Astrocyte (in vitro differentiated cells and primary cell): ENCODE measurements around the gene RELN. TPM values are rescaled to one million over a fixed set of nuclear protein-coding genes. Genes with fewer than 3 reads are reported as not detected.

Experiments used
- DNase-seq: peaks from one replicate; pipeline ENCODE4 v3.0.0-alpha.2; 2010; ENCODE audit warnings: low read depth
- FAIRE-seq: peaks from 2 replicates; lab custom pipeline; 2011; peaks lifted over from hg19 to GRCh38; lab: Jason Lieb, UNC
- H2AFZ ChIP-seq: 2 replicates; pipeline ENCODE4 v1.6.0; 2012; ENCODE audit warnings: low read depth, low read length, inconsistent platforms
- H3K27ac ChIP-seq: 2 replicates; pipeline ENCODE4 v1.5.1; 2011; ENCODE audit warnings: low read depth, low read length, inconsistent platforms
- H3K27me3 ChIP-seq: 2 replicates; pipeline ENCODE4 v1.6.0; 2011; ENCODE audit warnings: low read length, inconsistent platforms; ENCODE audit not compliant: insufficient read depth
- H3K36me3 ChIP-seq: 2 replicates; pipeline ENCODE4 v1.5.1; 2011; ENCODE audit warnings: low read length, inconsistent platforms; ENCODE audit not compliant: insufficient read depth
- H3K4me1 ChIP-seq: 2 replicates; pipeline ENCODE4 v1.5.1; 2011; ENCODE audit warnings: low read length, inconsistent platforms; ENCODE audit not compliant: insufficient read depth
- H3K4me2 ChIP-seq: 2 replicates; pipeline ENCODE4 v1.6.0; 2012; ENCODE audit warnings: low read length, inconsistent platforms
- H3K4me3 ChIP-seq: 2 replicates; pipeline ENCODE4 v1.5.1; 2011; ENCODE audit warnings: low read depth, mild to moderate bottlenecking, low read length, inconsistent platforms; ENCODE audit not compliant: insufficient read depth
- H3K79me2 ChIP-seq: 2 replicates; pipeline ENCODE4 v1.6.0; 2012; ENCODE audit warnings: mild to moderate bottlenecking, low read length, inconsistent platforms; ENCODE audit not compliant: insufficient read depth
- H3K9ac ChIP-seq: 2 replicates; pipeline ENCODE4 v1.6.0; 2012; ENCODE audit warnings: mild to moderate bottlenecking, low read length, inconsistent platforms
- H3K9me3 ChIP-seq: 2 replicates; pipeline ENCODE4 v1.5.1; 2012; ENCODE audit warnings: low read depth, mild to moderate bottlenecking, low read length, inconsistent platforms; ENCODE audit not compliant: insufficient read depth
- H4K20me1 ChIP-seq: 2 replicates; pipeline ENCODE4 v1.6.0; 2012; ENCODE audit warnings: low read length, inconsistent platforms; ENCODE audit not compliant: insufficient read depth
- H3K27ac Mint-ChIP-seq: one replicate; pipeline ENCODE4 v1.8.0; 2021; ENCODE audit warnings: mild to moderate bottlenecking, mixed read lengths; ENCODE audit not compliant: unreplicated experiment
- H3K27me3 Mint-ChIP-seq: one replicate; pipeline ENCODE4 v1.8.0; 2021; ENCODE audit warnings: low read depth, mixed read lengths; ENCODE audit not compliant: unreplicated experiment
- H3K36me3 Mint-ChIP-seq: one replicate; pipeline ENCODE4 v1.8.0; 2021; ENCODE audit warnings: low read depth, mixed read lengths; ENCODE audit not compliant: unreplicated experiment
- H3K4me1 Mint-ChIP-seq: one replicate; pipeline ENCODE4 v1.8.0; 2021; ENCODE audit warnings: low read depth, mixed read lengths; ENCODE audit not compliant: unreplicated experiment
- H3K4me3 Mint-ChIP-seq: one replicate; pipeline ENCODE4 v1.8.0; 2021; ENCODE audit warnings: mild to moderate bottlenecking, moderate library complexity, mixed read lengths; ENCODE audit not compliant: unreplicated experiment
- H3K9me3 Mint-ChIP-seq: one replicate; pipeline ENCODE4 v1.8.0; 2021; ENCODE audit warnings: mild to moderate bottlenecking, mixed read lengths; ENCODE audit not compliant: unreplicated experiment
- CTCF ChIP-seq: IDR thresholded peaks from 2 replicates; pipeline ENCODE4 v1.5.1; 2011; ENCODE audit warnings: low read depth, mild to moderate bottlenecking, inconsistent platforms, low read length, moderate library complexity; ENCODE audit not compliant: insufficient read depth
- EZH2 ChIP-seq: IDR thresholded peaks from 2 replicates; pipeline ENCODE4 v1.6.1; 2012; ENCODE audit warnings: mild to moderate bottlenecking, low read length, inconsistent platforms; ENCODE audit not compliant: insufficient read depth
- total RNA-seq: library from RNA; stranded (reverse); gene quantifications from 2 replicates; pipeline ENCODE4 v1.2.1, GENCODE V29; 2021

The RELN gene
- total RNA-seq, 1 donor from 2014 or later = 0.98 TPM

- Histone ChIP-seq H3K9ac (no peak overlapping the region), H2AFZ (no peak overlapping the region), H3K27me3 (no peaks in the 10 kb centered on the region), H3K27ac (no peak overlapping the region), H4K20me1 (no peaks in the 10 kb centered on the region), H3K4me1 (no peaks in the 10 kb centered on the region), H3K4me3 (no peak overlapping the region), H3K79me2 (no peaks in the 10 kb centered on the region), H3K9me3 (no peaks in the 10 kb centered on the region), H3K36me3 (no peaks in the 10 kb centered on the region), H3K4me2 (no peak overlapping the region)
- Mint-ChIP-seq H3K27me3 (peaks cover 2% of the 10 kb centered on the region), H3K9me3 (no peaks in the 10 kb centered on the region), H3K36me3 (no peaks in the 10 kb centered on the region), H3K27ac (no peak overlapping the region), H3K4me3 (no peak overlapping the region), H3K4me1 (no peaks in the 10 kb centered on the region)
- TF ChIP-seq EZH2 = no peak
- DNase-seq (no peak), FAIRE-seq (no peak)
These were observed 282.7 kb downstream of the RELN start for GRCh38 chr7:103706805-103707204.

- Histone ChIP-seq H3K79me2 (no peaks in the 10 kb centered on the region), H3K9ac (no peak overlapping the region), H3K4me3 (no peak overlapping the region), H3K27me3 (no peaks in the 10 kb centered on the region), H3K27ac (no peak overlapping the region), H3K36me3 (no peaks in the 10 kb centered on the region), H4K20me1 (no peaks in the 10 kb centered on the region), H3K4me1 (no peaks in the 10 kb centered on the region), H2AFZ (no peak overlapping the region), H3K9me3 (no peaks in the 10 kb centered on the region), H3K4me2 (no peak overlapping the region)
- no peak for FAIRE-seq
- peaks cover 2% of the 10 kb centered on the region for H3K27me3 Mint-ChIP-seq
- H3K36me3 Mint-ChIP-seq = no peaks in the 10 kb centered on the region
- H3K27ac Mint-ChIP-seq = no peak overlapping the region
- H3K4me3 Mint-ChIP-seq = no peak overlapping the region
- no peak for DNase-seq
- no peaks in the 10 kb centered on the region for H3K4me1 Mint-ChIP-seq
- no peak for TF ChIP-seq EZH2
- no peak for TF ChIP-seq CTCF
- no peaks in the 10 kb centered on the region for H3K9me3 Mint-ChIP-seq
These were observed 283.9 kb downstream of the RELN start for GRCh38 chr7:103705542-103705941.

GRCh38 chr7:103704701-103705100 is 284.8 kb downstream of the RELN start:
- no peak overlapping the region for H3K4me2 ChIP-seq
- H3K9me3 ChIP-seq = no peaks in the 10 kb centered on the region
- Mint-ChIP-seq H3K4me1 (no peaks in the 10 kb centered on the region), H3K36me3 (no peaks in the 10 kb centered on the region), H3K27me3 (peaks cover 2% of the 10 kb centered on the region), H3K9me3 (no peaks in the 10 kb centered on the region), H3K4me3 (no peak overlapping the region), H3K27ac (no peak overlapping the region)
- FAIRE-seq = no peak
- H3K36me3 ChIP-seq = no peaks in the 10 kb centered on the region
- no peak overlapping the region for H3K27ac ChIP-seq
- TF ChIP-seq CTCF = no peak
- no peak for TF ChIP-seq EZH2
- no peak overlapping the region for H2AFZ ChIP-seq
- no peaks in the 10 kb centered on the region for H4K20me1 ChIP-seq
- no peak overlapping the region for H3K4me3 ChIP-seq
- H3K27me3 ChIP-seq = no peaks in the 10 kb centered on the region
- no peak for DNase-seq
- H3K79me2 ChIP-seq = no peaks in the 10 kb centered on the region
- no peak overlapping the region for H3K9ac ChIP-seq
- no peaks in the 10 kb centered on the region for H3K4me1 ChIP-seq
